Measurements from ENCODE around the gene TAF1D. TPM values are rescaled to one million over a fixed set of nuclear protein-coding genes. Genes with fewer than 3 reads are reported as not detected.
A peak's percentile ranks its signal among the peaks of the same experiment; 100 is the strongest.

Gene TAF1D
- polyA plus RNA-seq, 3 donors, result 5.9 to 68.3 (median 7.4) TPM

GRCh38 chr11:93686812-93687211, 54.5 kb downstream of the TAF1D start:
- Mint-ChIP-seq H3K9me3 (no peaks in the 10 kb centered on the region), H3K27me3 (ENCODE audit: low read depth in 3 of 3) (peaks cover 0 to 1% (median 0%) of the 10 kb centered on the region in 3 donors), H3K27ac (peak overlapping the region in 2 of 7 donors; percentile 15 to 47), H3K4me1 (peaks cover 14% of the 10 kb centered on the region), H3K36me3 (peaks cover 75 to 93% of the 10 kb centered on the region in 2 donors), H3K4me3 (no peak overlapping the region)
- H4K20me1 ChIP-seq (ENCODE audit: insufficient read depth, low read length), result no peaks in the 10 kb centered on the region
- H3K9ac ChIP-seq (ENCODE audit: insufficient read depth, low read length, poor library complexity, severe bottlenecking), result no peak overlapping the region
- no CpG with 5 or more reads among the region's 1 CpG for WGBS (ENCODE audit: insufficient coverage)
- no peak overlapping the region for H3K27ac ChIP-seq (ENCODE audit: low read depth in 1 of 2, low read length in 2 of 2)
- intact Hi-C loops (cut with micrococcal nuclease), result no loop called here
- no peak for DNase-seq
- no peak overlapping the region for H3K4me3 ChIP-seq (replicated peaks in 1 of 3; ENCODE audit: low read depth in 2 of 3, low read length in 3 of 3)
- H3K36me3 ChIP-seq (replicated peaks in 1 of 2; ENCODE audit: control insufficient read depth in 1 of 2, insufficient read depth in 2 of 2, low read length in 2 of 2), result peaks cover 80 to 93% of the 10 kb centered on the region in 2 donors
- TF ChIP-seq, protein P1, sequence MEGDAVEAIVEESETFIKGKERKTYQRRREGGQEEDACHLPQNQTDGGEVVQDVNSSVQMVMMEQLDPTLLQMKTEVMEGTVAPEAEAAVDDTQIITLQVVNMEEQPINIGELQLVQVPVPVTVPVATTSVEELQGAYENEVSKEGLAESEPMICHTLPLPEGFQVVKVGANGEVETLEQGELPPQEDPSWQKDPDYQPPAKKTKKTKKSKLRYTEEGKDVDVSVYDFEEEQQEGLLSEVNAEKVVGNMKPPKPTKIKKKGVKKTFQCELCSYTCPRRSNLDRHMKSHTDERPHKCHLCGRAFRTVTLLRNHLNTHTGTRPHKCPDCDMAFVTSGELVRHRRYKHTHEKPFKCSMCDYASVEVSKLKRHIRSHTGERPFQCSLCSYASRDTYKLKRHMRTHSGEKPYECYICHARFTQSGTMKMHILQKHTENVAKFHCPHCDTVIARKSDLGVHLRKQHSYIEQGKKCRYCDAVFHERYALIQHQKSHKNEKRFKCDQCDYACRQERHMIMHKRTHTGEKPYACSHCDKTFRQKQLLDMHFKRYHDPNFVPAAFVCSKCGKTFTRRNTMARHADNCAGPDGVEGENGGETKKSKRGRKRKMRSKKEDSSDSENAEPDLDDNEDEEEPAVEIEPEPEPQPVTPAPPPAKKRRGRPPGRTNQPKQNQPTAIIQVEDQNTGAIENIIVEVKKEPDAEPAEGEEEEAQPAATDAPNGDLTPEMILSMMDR (IDR thresholded peaks at IDR 0.05), result no peak
- H3K27me3 ChIP-seq (ENCODE audit: control insufficient read depth in 2 of 2, insufficient read depth in 2 of 2, low read length in 2 of 2), result no peaks in the 10 kb centered on the region
- H3K4me1 ChIP-seq (ENCODE audit: control insufficient read depth in 1 of 2, insufficient read depth in 2 of 2, low read length in 2 of 2), result peaks cover 11 to 12% of the 10 kb centered on the region in 2 donors
- H3K79me2 ChIP-seq (ENCODE audit: insufficient read depth, low read length), result no peaks in the 10 kb centered on the region
- no peak overlapping the region for H2AFZ ChIP-seq (ENCODE audit: insufficient read depth, low read depth, low read length, poor library complexity, severe bottlenecking)
- H3K9me3 ChIP-seq (replicated peaks in 1 of 2; ENCODE audit: control insufficient read depth in 1 of 2, insufficient read depth in 1 of 2, low read length in 2 of 2), result no peaks in the 10 kb centered on the region
- no peak overlapping the region for H3K4me2 ChIP-seq (replicated peaks; ENCODE audit: extremely low read depth, low read length, poor library complexity, severe bottlenecking)

DNA sequence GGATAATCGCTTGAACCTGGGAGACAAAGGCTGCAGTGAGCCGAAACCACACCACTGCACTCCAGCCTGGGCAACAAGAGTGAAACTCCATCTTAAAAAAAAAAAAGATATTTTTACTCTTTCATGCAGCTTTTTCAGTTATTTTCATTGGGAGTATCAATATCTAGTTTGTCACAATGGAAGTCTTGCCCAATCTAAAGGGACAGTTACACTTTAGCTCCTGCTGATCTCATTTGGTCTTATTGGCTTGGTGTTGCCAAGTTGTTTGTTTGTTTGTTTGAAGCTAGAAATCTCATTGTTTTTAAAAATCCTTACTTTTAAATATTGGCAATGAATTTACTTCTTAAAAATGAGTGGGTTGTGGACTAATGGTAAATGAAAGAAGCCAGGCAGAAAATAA, 55.1 kb downstream of the TAF1D start:
- Mint-ChIP-seq H3K4me3 (no peak overlapping the region), H3K36me3 (peaks cover 72 to 94% of the 10 kb centered on the region in 2 donors), H3K4me1 (peaks cover 14% of the 10 kb centered on the region), H3K27ac (peak overlapping the region in 1 of 7 donors; percentile 70), H3K27me3 (ENCODE audit: low read depth in 3 of 3) (peaks cover 0 to 1% (median 0%) of the 10 kb centered on the region in 3 donors), H3K9me3 (no peaks in the 10 kb centered on the region)
- H3K9me3 ChIP-seq (replicated peaks in 1 of 2; ENCODE audit: control insufficient read depth in 1 of 2, insufficient read depth in 1 of 2, low read length in 2 of 2), result no peaks in the 10 kb centered on the region
- intact Hi-C loops (cut with micrococcal nuclease), result no loop called here
- H3K27me3 ChIP-seq (ENCODE audit: control insufficient read depth in 2 of 2, insufficient read depth in 2 of 2, low read length in 2 of 2), result no peaks in the 10 kb centered on the region
- H3K4me1 ChIP-seq (ENCODE audit: control insufficient read depth in 1 of 2, insufficient read depth in 2 of 2, low read length in 2 of 2), result peaks cover 11 to 12% of the 10 kb centered on the region in 2 donors
- no peaks in the 10 kb centered on the region for H4K20me1 ChIP-seq (ENCODE audit: insufficient read depth, low read length)
- WGBS (ENCODE audit: insufficient coverage), result no CpG with 5 or more reads among the region's 2 CpGs
- TF ChIP-seq, protein P1 (IDR thresholded peaks at IDR 0.05), result no peak
- H3K9ac ChIP-seq (ENCODE audit: insufficient read depth, low read length, poor library complexity, severe bottlenecking), result no peak overlapping the region
- H2AFZ ChIP-seq (ENCODE audit: insufficient read depth, low read depth, low read length, poor library complexity, severe bottlenecking), result no peak overlapping the region
- H3K79me2 ChIP-seq (ENCODE audit: insufficient read depth, low read length), result no peaks in the 10 kb centered on the region
- no peak overlapping the region for H3K4me3 ChIP-seq (replicated peaks in 1 of 3; ENCODE audit: low read depth in 2 of 3, low read length in 3 of 3)
- no peak overlapping the region for H3K4me2 ChIP-seq (replicated peaks; ENCODE audit: extremely low read depth, low read length, poor library complexity, severe bottlenecking)
- H3K36me3 ChIP-seq (replicated peaks in 1 of 2; ENCODE audit: control insufficient read depth in 1 of 2, insufficient read depth in 2 of 2, low read length in 2 of 2), result peaks cover 77 to 93% of the 10 kb centered on the region in 2 donors
- no peak for DNase-seq
- no peak overlapping the region for H3K27ac ChIP-seq (ENCODE audit: low read depth in 1 of 2, low read length in 2 of 2)

Small RNA genes within 50 kb of the gene (small RNA-seq; reads per million reads assigned to genes)
- gene RF00019 (ENCODE audit: insufficient read length, low read depth) (not detected), gene RF00493 (ENCODE audit: insufficient read length, low read depth) (14.9 reads per million, percentile 83 among the genes with 10 or more reads in this experiment), gene SCARNA9 (ENCODE audit: insufficient read length, low read depth) (not detected), gene SNORA1 (ENCODE audit: insufficient read length, low read depth) (not detected), gene SNORA18 (ENCODE audit: insufficient read length, low read depth) (not detected), gene SNORA25 (ENCODE audit: insufficient read length, low read depth) (not detected), gene SNORA32 (ENCODE audit: insufficient read length, low read depth) (not detected), gene SNORA40 (ENCODE audit: insufficient read length, low read depth) (not detected), gene SNORA8 (ENCODE audit: insufficient read length, low read depth) (not detected), gene SNORD5 (ENCODE audit: insufficient read length, low read depth) (not detected), gene SNORD6 (ENCODE audit: insufficient read length, low read depth) (9,376 reads per million, percentile 100 among the genes with 10 or more reads in this experiment)

Other genes with a start within 250 kb of the TAF1D start
- 100 to 1,000 TPM; 110 to 242 (median 169) TPM for gene SMCO4, start 198.1 kb downstream of the TAF1D start, polyA plus RNA-seq
- 1 to 10 TPM in 1 of 3 donors, under 1 TPM in 2; 0.29 to 7.3 (median 1.00) TPM for gene CEP295, start 79.8 kb downstream of the TAF1D start, polyA plus RNA-seq
- gene C11orf54, start 177 bp upstream of the TAF1D start, polyA plus RNA-seq, result 10 to 100 TPM in 2 of 3 donors, 1 to 10 TPM in 1; 8.3 to 23.6 (median 14.1) TPM
- gene MED17, start 42.8 kb upstream of the TAF1D start, polyA plus RNA-seq, result 10 to 100 TPM in 1 of 3 donors, 1 to 10 TPM in 2; 3.4 to 12.8 (median 4.4) TPM
- gene VSTM5, start 109.1 kb upstream of the TAF1D start, polyA plus RNA-seq, result not detected

All from CD14-positive monocyte (primary cell).